Heart left ventricle (tissue), 16 donors: ENCODE results near the gene TPI1. TPM values are rescaled to one million over a fixed set of nuclear protein-coding genes. Genes with fewer than 3 reads are reported as not detected.
A peak's percentile ranks its signal among the peaks of the same experiment; 100 is the strongest.
"Not testable (repeated sequence)": the region's sequence is repeated elsewhere in the genome, so short reads cannot be mapped to it uniquely, and the experiment has no call there.

Source experiments
- ATAC-seq, 4 donors: fragments of 200-7000 bp; cut with Tn5 transposase; one replicate each; pipeline ENCODE4 v1.9.1; 2020 to 2022; ENCODE audit warnings: moderate library complexity in 4 of 4, mild to moderate bottlenecking in 3 of 4, moderate number of reproducible peaks in 1 of 4
- DNase-seq, 5 donors: peaks; one replicate each; pipeline ENCODE4 v3.0.0-alpha.2; 2020
- H3K27ac ChIP-seq, 12 donors: fragments of 200-600 bp; sonication (generic) in 4 of 12; one replicate each; pipeline versions ENCODE4 v1.5.0 to v1.8.0; 2016 to 2022; ENCODE audit warnings: mild to moderate bottlenecking in 2 of 12
- H3K27me3 ChIP-seq, 9 donors: fragments of 200-600 bp; sonication (generic) in 2 of 9; one replicate each; pipeline versions ENCODE4 v1.5.1 to v1.8.0; 2016 to 2022; ENCODE audit warnings: mild to moderate bottlenecking in 3 of 9
- H3K36me3 ChIP-seq, 9 donors: fragments of 200-600 bp; sonication (generic) in 2 of 9; one replicate each; pipeline versions ENCODE4 v1.5.0 to v1.8.0; 2018 to 2022; ENCODE audit warnings: mild to moderate bottlenecking in 2 of 9
- H3K4me1 ChIP-seq, 12 donors: fragments of 200-600 bp; sonication (generic) in 4 of 12; one replicate each; pipeline versions ENCODE4 v1.5.0 to v1.8.0; 2016 to 2022; ENCODE audit warnings: mild to moderate bottlenecking in 3 of 12
- H3K4me3 ChIP-seq, 12 donors: fragments of 200-600 bp; sonication (generic) in 4 of 12; one replicate each; pipeline versions ENCODE4 v1.5.0 to v1.8.0; 2017 to 2022; ENCODE audit warnings: mild to moderate bottlenecking in 9 of 12, moderate library complexity in 4 of 12
- H3K9me3 ChIP-seq, 12 donors: fragments of 200-600 bp; sonication (generic) in 4 of 12; one replicate each; pipeline versions ENCODE4 v1.5.0 to v1.8.0; 2016 to 2022; ENCODE audit warnings: mild to moderate bottlenecking in 1 of 12
- POLR2A ChIP-seq, 2 donors: fragments of 450-650 bp; IDR thresholded peaks; one replicate each; pipeline ENCODE4 v1.6.1; 2017; ENCODE audit warnings: antibody characterized with exemption in 2 of 2, mild to moderate bottlenecking in 2 of 2, moderate library complexity in 2 of 2
- WGBS, 4 donors: extraction: QIAGEN DNeasy Blood & Tissue Kit in 2 of 4; methylation state at CpG; one replicate each; pipeline versions ENCODE4 v1.1.5 to v1.1.7; 2013 to 2018; 5-methylcytosine and 5-hydroxymethylcytosine counted together
- intact Hi-C, 10 donors: fragments of 100-400 bp; cut with DNase I; formaldehyde crosslinking; loops; one replicate each; pipeline versions ENCODE4 v1.11.1 to v1.14.2; 2022
- polyA plus RNA-seq, 2 donors: library from polyadenylated mRNA; stranded (reverse); fragments of 200-250 nt; gene quantifications; one replicate each; pipeline ENCODE4 v1.2.3, GENCODE V29; 2013
- total RNA-seq, 9 donors: library from RNA; depleted of rRNA in 2 of 9; stranded (reverse); fragments of >200 nt in 2 of 9; fragmentation: NEBNext Ultra II Directional in 3 of 9; extraction: Animal tissue kit (Norgen Biotek cat#: 25700) in 3 of 9; gene quantifications; one replicate each; pipeline versions ENCODE4 v1.1.0 to v1.2.4, GENCODE V29; 2016 to 2023
- TF ChIP-seq, protein P1 (sequence below), 12 donors: fragments of 200-600 bp; sonication (generic) in 4 of 12; IDR thresholded peaks; one replicate each; pipeline versions ENCODE4 v1.5.0 to v1.8.0; 2018 to 2022; ENCODE audit warnings: antibody characterized with exemption in 12 of 12, mild to moderate bottlenecking in 5 of 12
- donor health status: ischemic (EF 13 %, LVEDD 7.1; RV severe dilation, severe dysfunction).
- donor health status: healthy with polysubstance abuse.
- donor health status: DM: no; HTN: yes; CAD: no.
- donor health status: DM: no; HTN: no; CAD: no.
- donor health status: ischemic (EF 25% LVEDD 6.9; RV normal size, moderate dysfunction).
- donor health status: ischemic (EF 25% LVEDD 5.7; RV mildly dilated, moderate dysfunction).
- donor health status: healthy.
- donor health status: DM: yes; HTN: yes; CAD: no.
- donor health status: ischemic (EF 35%, LVEDD 5.7; RV mildly dilated, moderate dysfunction).
- donor health status: nonischemic (EF 11% LVEDD 7.7; RV severe dilation, severe dysfunction).
- donor health status: DM: yes; HTN: yes; CAD: no.
- donor health status: PGD.
- donor health status: ischemic (EF 29% LVEDD 5.4; RV normal size, mild dysfunction).
- donor health status: nonischemic (EF 23%, LVEDD 6.1; RV moderate dilation, normal function).

The TPI1 gene
- total and polyA plus RNA-seq, 11 donors: 600 to 1,605 (median 730) TPM

DNA sequence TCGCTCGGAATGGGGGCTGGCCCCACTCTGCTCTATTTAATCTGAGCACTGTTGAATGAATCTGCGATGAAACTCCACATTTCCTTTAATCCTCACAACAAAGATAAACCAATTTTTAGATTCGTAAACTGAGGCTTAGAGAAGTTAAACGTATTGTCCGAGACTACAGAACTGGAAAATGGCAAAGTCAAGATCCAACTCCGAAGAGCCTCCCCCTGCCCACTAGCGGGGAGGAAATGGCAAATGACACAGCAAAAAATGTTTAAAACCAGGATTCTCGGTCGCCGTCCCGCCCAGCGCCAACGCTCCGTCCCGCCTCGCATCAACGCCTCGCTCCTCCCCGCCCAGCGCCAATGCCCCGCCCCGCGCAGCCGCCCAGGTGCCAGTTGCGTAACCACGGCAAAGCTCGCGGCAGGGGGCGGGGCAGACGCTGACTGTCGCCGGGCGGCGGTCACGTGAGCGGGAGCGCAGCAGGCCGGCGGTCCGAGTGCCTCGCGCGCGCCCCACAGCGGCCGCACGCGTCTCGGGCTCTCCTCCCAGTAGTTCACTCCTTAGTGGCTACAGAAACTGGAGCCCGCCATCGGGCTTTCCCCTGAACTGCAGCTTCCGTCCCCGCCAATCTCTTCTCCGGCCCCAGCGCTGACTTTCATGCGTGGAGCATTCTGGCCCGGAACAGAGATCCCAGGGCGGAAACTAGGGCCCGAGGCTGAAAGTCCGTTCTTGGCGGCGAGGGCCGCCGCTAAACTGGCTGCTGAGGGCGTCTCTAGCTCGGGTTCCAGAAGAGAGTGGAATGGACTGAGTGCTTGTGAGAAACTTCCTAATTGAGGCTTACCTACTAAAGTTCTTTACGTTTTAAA lies 23.7 kb downstream of the TPI1 start:
- Histone ChIP-seq H3K9me3 (no peaks in the 10 kb centered on the region), H3K27me3 (no peaks in the 10 kb centered on the region), H3K36me3 (no peaks in the 10 kb centered on the region), H3K27ac (peak overlapping the region; percentile 66 to 97 (median 90)), H3K4me1 (peaks cover 0 to 14% (median 6%) of the 10 kb centered on the region in 12 donors), H3K4me3 (peak overlapping the region; percentile 4 to 70 (median 57))
- TF ChIP-seq, protein P1, sequence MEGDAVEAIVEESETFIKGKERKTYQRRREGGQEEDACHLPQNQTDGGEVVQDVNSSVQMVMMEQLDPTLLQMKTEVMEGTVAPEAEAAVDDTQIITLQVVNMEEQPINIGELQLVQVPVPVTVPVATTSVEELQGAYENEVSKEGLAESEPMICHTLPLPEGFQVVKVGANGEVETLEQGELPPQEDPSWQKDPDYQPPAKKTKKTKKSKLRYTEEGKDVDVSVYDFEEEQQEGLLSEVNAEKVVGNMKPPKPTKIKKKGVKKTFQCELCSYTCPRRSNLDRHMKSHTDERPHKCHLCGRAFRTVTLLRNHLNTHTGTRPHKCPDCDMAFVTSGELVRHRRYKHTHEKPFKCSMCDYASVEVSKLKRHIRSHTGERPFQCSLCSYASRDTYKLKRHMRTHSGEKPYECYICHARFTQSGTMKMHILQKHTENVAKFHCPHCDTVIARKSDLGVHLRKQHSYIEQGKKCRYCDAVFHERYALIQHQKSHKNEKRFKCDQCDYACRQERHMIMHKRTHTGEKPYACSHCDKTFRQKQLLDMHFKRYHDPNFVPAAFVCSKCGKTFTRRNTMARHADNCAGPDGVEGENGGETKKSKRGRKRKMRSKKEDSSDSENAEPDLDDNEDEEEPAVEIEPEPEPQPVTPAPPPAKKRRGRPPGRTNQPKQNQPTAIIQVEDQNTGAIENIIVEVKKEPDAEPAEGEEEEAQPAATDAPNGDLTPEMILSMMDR (IDR thresholded peaks at IDR 0.05): peak; percentile 79 to 99 (median 95)
- peak in 1 of 2 donors; percentile 84 for TF ChIP-seq POLR2A (IDR thresholded peaks at IDR 0.05)
- intact Hi-C loops: loop anchor here in 3 of 10 donors (1.0 to 2.0 kb wide), 2 partner anchors 18 kb away; partner anchors contain the start of gene SPSB2 (in 3 of the 3)
- ATAC-seq (peak; percentile 88 to 99 (median 98)), DNase-seq (peak; percentile 98 to 100 (median 99))
- 2 to 4% (median 2%) methylated on average over 40 to 68 of the region's 68 CpGs for WGBS, 4 donors

DNA sequence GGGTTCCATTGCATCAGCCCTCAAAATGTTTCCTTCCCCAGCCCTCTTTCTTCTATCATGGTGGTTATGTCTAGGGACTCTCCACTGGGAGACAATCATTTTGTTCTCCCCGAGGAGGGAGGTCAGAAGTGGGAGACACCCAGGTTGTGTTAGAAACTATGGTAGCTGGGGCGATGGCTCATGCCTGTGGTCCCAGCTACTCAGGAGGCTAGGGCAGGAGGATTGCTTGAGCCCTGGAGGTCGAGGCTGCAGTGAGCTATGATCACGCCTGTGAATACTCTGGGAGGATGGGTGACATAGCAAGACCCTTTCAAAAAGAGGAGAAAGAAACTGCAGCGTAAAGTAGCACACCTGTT lies 24.3 kb downstream of the TPI1 start:
- peak overlapping the region; percentile 66 to 97 (median 90) for H3K27ac ChIP-seq
- WGBS, 4 donors: 80 to 89% (median 85%) methylated on average over 5 of the region's 5 CpGs
- ATAC-seq (peak in 3 of 4 donors; percentile 1 to 14 (median 2)), DNase-seq (no peak)
- H3K36me3 ChIP-seq: no peaks in the 10 kb centered on the region
- intact Hi-C loops: loop anchor here in 3 of 10 donors (1.0 to 2.0 kb wide), 2 partner anchors 18 to 19 kb away; partner anchors contain the start of gene SPSB2 (in 3 of the 3)
- H3K9me3 ChIP-seq: no peaks in the 10 kb centered on the region
- H3K4me1 ChIP-seq: peaks cover 0 to 14% (median 6%) of the 10 kb centered on the region in 12 donors
- no peaks in the 10 kb centered on the region for H3K27me3 ChIP-seq
- H3K4me3 ChIP-seq: peak overlapping the region; percentile 4 to 70 (median 57)
- no peak for TF ChIP-seq POLR2A (IDR thresholded peaks at IDR 0.05)
- TF ChIP-seq, protein P1 (IDR thresholded peaks at IDR 0.05): no peak

DNA sequence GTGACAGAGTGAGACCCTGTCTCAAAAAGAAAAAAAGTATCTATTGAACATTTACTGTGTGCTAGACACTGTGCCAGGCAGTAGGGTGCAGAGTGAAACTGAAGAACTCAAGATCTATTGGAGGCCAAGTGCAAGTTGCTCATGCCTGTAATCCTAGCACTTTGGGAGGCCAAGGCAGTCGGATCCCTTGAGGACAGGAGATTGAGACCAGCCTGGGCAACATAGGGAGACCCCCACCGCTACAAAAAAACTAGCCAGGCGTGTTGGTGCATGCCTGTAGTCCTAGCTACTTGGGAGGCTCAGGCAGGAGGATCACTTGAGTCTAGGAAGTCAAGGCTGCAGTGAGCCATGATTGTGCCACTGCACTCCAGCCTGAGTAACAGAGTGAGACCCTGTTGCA lies 25.4 kb downstream of the TPI1 start:
- DNase-seq, H3K4me3 ChIP-seq, H3K9me3 ChIP-seq, intact Hi-C loops, H3K36me3 ChIP-seq, H3K27me3 ChIP-seq, ATAC-seq, H3K27ac ChIP-seq: not testable (repeated sequence)
- 92 to 98% (median 96%) methylated on average over 3 of the region's 3 CpGs for WGBS, 4 donors
- peaks cover 0 to 14% (median 6%) of the 10 kb centered on the region in 12 donors for H3K4me1 ChIP-seq

DNA sequence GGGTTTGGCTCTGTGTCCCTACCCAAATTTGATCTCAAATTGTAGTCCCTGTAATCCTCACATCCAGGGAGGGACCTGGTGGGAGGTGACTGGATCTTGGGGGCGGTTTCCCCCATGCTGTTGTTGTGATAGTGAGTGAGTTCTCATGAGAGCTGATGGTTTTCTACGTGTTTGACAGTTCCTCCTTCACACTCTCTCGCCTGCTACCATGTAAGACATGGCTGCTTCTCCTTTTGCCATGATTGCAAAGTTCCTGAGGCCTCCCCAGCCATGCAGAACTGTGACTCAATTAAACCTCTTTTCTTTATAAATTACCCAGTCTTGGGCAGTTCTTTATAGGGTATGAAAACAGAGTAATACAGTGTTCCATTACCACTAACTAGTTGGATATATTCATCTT lies 27.0 kb downstream of the TPI1 start:
- TF ChIP-seq, protein P1 (IDR thresholded peaks at IDR 0.05): no peak
- TF ChIP-seq POLR2A (IDR thresholded peaks at IDR 0.05): no peak
- Histone ChIP-seq H3K4me3 (no peak overlapping the region), H3K4me1 (peaks cover 0 to 14% (median 6%) of the 10 kb centered on the region in 12 donors), H3K36me3 (no peaks in the 10 kb centered on the region), H3K27me3 (no peaks in the 10 kb centered on the region), H3K27ac (no peak overlapping the region), H3K9me3 (no peaks in the 10 kb centered on the region)
- 77 to 87% (median 82%) methylated on average over 3 of the region's 3 CpGs for WGBS, 4 donors
- no peak for DNase-seq
- intact Hi-C loops: no loop called here
- no peak for ATAC-seq
